ENCODE results near the gene AUTS2.

AUTS2 gene

GRCh38 chr7:70569335-70569819, 971.1 kb downstream of the AUTS2 start:
- no peak for DNase-seq

- DNase-seq = no peak
Measured at GRCh38 chr7:70570029-70570428, 971.8 kb downstream of the AUTS2 start.

- no peak for DNase-seq
Measured at GRCh38 chr7:70570961-70571360, 972.7 kb downstream of the AUTS2 start.

DNA sequence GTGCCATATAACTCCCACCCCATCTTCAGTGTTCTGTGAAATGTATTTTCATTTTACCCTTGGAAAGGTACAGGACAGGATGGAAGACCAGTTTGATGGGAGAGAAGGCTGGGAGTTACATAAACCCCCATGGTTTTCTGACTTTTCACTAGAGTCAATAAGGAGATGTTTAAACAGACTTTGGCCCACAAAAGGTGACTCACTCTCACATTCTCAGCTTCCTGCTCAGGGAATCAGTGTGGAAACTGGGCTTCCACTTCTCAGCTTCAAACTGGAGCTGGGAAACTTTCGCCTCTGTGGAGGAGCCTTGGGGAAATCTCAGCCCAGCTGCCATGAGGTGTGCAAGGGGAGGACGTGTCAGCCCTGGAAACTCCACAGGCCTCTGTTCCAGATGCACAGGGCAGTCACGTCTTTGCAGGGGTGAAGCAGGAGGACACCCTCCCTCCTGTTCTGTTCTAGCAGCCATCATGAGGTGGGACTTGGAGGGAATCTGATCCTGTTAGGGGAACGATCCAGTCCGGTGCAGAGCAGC, 973.2 kb downstream of the AUTS2 start:
- peak in 3 of 4 experiments; percentile 11 to 35 (median 19) for DNase-seq

DNA sequence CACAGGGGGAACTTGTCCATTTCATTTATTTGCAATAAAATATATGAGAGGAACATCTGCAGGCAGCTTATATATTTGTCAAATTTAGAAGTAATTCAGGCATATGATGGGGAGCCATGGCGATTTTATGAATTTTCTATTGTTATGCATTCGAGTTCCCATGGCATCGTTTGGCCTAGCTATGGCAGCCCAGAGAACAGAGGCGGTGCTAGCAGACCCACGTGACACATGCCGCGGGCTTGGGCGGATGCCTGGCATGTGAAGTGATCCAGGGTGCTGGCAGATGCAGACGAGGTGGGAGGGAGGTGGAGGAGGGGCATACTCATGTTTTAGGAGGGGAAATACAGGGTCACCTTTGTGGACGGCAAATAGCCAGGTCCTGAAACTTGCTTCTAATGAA, 973.7 kb downstream of the AUTS2 start:
- no peak for DNase-seq

- no peak for DNase-seq
Measured at GRCh38 chr7:70572571-70572970, 974.3 kb downstream of the AUTS2 start.

- no peak for DNase-seq
Measured at GRCh38 chr7:70573071-70573661, 974.9 kb downstream of the AUTS2 start.

DNA sequence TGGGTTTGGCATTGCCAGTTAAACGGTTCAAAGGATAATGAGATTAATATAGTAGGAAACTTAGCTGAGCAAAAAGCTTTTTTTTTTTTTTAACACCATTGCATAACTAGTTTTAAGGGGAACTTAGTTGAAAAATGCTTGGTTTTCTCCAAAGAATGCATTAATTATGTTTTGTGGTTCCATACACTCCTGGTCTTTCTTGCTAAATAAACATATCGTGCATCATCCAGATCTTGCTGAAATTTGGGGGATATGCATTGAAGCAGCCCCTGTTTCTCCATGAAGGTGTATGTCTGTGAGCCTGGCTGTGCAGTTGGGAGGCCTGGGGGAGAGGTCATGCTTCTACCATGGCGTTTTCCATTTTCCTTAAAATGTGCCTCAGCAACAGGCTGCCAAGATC, 975.4 kb downstream of the AUTS2 start:
- DNase-seq = no peak

- no peak for DNase-seq
Measured at GRCh38 chr7:70574314-70574834, 976.1 kb downstream of the AUTS2 start.

GRCh38 chr7:70574970-70575799, 976.9 kb downstream of the AUTS2 start:
- DNase-seq = no peak

GRCh38 chr7:70577078-70577477, 978.8 kb downstream of the AUTS2 start:
- no peak for DNase-seq

DNA sequence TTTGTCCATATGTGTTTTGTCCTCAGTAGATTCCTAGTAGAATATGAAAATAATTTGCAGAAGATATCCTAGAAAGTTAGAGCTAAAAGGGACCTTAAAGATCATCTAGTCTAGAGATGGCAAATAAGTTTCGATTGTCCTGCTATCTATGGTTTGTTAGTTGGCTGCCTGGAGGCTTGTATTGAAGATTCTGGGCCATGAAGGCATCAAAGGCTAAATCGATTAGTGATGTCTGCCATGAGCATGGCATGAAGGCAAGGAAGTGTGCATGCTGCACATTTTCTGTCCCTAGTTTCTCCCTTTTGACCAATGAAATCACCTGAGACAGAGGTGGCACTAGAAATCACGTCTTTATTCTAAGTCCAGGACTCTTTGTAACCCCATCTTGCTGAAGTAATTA, 979.9 kb downstream of the AUTS2 start:
- no peak for DNase-seq

DNA sequence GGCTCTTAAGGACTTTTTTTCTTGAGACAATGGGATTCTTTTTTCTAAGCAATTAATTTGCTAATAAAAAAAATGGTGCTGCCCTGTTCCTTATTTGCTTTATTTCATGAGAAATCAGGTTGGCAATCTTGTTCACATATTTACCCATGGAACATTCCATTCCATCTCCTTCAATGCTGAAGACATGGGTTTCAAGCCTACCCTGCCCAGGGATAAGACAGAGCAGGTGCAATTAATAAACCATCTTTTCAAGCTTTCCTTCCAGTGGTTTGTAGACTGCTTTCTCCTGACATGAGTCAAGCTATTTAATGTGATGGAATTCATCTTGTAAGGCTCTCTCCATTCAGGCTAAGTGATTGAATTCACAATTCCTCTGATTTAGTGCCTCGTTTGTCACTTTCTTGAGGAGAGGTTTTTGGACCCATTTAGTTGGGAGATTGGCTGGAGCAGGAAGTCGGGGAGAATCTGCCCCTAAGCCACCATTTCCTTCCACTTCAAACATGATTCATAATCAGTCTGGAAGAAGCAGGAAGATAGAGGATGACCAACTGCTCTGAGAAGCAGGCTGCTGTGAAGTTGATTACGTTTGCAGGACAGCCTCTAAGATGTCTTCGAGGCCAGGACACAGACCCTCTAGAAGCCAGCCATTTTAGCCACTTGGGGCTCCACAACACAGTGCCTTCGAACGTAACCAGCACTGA, 981.3 kb downstream of the AUTS2 start:
- no peak for DNase-seq

GRCh38 chr7:70580161-70580560, 981.9 kb downstream of the AUTS2 start:
- no peak for DNase-seq

DNA sequence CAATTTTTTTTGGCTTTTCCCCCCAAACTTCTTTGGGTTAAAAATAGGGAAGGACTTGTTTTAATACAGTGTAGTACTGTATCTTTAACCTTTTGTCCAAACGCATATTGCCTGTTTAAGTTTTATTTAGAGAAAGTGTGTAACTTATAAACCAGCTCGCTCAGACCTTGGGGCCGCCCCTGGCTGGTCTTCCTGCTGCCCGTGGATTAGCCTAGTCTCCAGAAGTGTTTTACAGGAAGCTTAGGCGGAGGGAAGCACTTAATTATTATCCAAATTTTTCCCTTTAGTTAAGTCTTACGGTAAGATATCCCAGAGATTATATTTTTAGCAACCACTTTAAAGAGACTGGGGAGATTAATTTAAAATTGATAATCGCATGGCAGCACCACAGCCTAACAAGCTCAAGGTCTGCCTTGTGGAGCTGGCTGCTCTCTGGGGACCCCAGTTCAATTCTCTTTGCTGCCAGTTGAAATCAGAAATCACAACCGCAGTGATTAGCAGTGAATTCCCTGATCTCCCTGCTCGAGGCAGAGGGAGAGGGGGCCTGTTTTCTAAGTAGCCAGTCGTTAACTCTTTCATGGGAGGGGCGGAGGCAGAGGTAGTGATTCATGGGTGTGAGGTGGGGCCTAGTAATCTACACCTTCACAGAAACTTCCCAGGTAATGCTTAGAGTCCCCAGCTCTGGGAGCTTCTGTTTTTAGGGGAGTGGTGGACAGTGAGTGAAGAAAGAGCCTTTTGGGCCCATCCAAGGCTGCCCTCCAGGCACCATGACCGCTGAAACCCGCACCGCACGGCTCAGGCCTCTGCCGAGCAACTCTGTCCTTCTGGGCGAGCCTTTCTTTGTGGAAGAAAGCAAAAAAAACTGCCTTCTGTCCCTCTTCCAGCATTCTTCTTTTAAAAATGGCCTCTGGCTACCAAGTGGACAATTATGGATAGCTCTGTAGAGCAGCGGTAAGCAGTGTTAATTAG, 984.9 kb downstream of the AUTS2 start:
- DNase-seq = no peak

- DNase-seq = no peak
Measured at GRCh38 chr7:70583965-70584883, 985.9 kb downstream of the AUTS2 start.

- DNase-seq = no peak
Measured at GRCh38 chr7:70585071-70585470, 986.8 kb downstream of the AUTS2 start.

DNA sequence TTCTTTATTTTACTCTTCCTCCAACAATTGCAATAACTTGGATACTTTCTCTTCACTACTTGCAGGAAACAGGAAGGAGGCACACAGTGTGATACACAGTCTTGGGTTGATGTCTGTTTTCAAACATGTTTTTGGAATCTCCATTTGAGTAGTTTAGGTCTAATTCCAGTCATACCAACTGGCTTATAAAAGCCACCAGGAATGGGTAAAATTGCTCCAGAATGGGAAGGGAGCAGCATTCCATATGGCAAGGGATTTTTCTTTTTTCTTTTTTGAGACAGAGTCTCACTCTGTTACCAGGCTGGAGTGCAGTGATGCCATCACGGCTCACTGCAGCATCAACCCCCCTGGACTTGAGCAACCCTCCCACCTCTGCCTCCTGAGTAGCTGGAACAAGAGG, 988.5 kb downstream of the AUTS2 start:
- no peak for DNase-seq

DNA sequence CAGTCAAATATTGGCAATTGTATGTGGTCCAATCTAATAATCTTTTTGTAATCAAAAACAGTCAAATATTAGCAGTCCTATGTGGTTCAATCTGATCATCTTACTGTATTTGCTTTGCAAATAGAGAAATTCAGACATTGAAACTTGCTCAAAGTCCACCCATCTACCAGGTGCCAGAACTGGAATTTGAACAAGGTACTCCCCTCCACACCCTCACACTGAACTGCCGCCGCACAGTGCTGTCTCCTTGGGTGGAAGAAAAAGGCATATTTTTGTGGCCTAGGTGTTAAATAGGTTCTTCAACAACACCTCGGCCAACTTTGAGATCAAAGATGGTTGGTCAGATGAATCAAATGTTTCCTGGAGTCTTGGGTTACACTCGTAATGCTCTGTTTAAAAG, 989.5 kb downstream of the AUTS2 start:
- DNase-seq = no peak

DNA sequence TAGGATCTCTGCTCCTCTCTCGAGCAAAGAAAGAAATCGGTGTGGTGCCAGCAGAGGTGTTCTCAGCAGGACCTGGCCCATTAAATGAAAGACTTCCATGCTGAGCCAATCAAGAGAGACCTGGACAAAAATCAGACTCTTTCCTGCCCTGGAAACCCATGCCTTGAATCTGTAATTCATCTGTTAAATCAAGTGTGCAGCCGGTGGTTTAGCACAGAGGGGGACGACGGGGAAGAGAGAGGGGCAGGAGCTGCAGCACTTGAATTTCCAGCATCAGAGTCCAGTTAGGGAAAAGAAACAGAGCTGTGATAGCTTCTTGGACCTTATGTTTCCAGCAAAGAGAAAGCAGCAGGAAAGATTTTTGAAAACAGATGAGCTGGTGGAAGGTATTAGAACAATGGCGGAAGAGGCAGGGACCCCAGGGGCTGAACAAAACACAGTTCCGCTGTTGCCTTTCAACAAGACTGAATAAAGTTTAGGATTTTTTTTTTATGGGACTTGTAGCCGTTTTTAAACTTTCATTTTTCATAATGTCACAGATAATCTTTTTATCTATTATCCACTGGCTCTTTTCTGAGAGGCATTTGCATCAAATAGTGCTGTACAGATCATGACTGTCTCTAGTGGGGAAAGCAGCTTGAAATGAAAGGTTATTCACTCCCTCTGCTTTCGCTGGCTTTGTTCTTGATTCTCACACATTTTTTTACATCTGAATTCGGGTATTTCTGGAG, 990.1 kb downstream of the AUTS2 start:
- DNase-seq = no peak
